Chondrocyte (in vitro differentiated cells): ENCODE measurements around the gene GASK1B. TPM values are rescaled to one million over a fixed set of nuclear protein-coding genes. Genes with fewer than 3 reads are reported as not detected.

Experiments used
- DNase-seq: peaks from one replicate; pipeline ENCODE4 v3.0.0; 2021; ENCODE audit warnings: mixed read lengths, low spot score
- H3K27ac Mint-ChIP-seq: one replicate; pipeline ENCODE4 v1.8.0; 2021; ENCODE audit warnings: mild to moderate bottlenecking, moderate library complexity, mixed read lengths; ENCODE audit not compliant: unreplicated experiment
- H3K27me3 Mint-ChIP-seq: 2 replicates; pipeline ENCODE4 v1.8.0; 2021; ENCODE audit warnings: low read depth, mixed read lengths
- H3K36me3 Mint-ChIP-seq: 2 replicates; pipeline ENCODE4 v1.8.0; 2021; ENCODE audit warnings: low read depth, mixed read lengths
- H3K4me1 Mint-ChIP-seq: 2 replicates; pipeline ENCODE4 v1.8.0; 2021; ENCODE audit warnings: low read depth, mild to moderate bottlenecking, mixed read lengths
- H3K4me3 Mint-ChIP-seq: one replicate; pipeline ENCODE4 v1.8.0; 2021; ENCODE audit warnings: mild to moderate bottlenecking, moderate library complexity, mixed read lengths; ENCODE audit not compliant: unreplicated experiment
- H3K9me3 Mint-ChIP-seq: 2 replicates; pipeline ENCODE4 v1.8.0; 2021; ENCODE audit warnings: low read depth, mixed read lengths
- CTCF ChIP-seq: fragments of 200-600 bp; sonication (generic); IDR thresholded peaks from 2 replicates; pipeline ENCODE4 v1.5.0; 2021; ENCODE audit warnings: antibody characterized with exemption, mild to moderate bottlenecking, moderate library complexity
- total RNA-seq: library from RNA; stranded (reverse); gene quantifications from 3 replicates; pipeline ENCODE4 v1.2.1, GENCODE V29; 2021

The GASK1B gene
- total RNA-seq, 1 donor from 2014 or later: 37.6 TPM

GRCh38 chr4:158202481-158202880, 29.7 kb upstream of the GASK1B start:
- H3K4me3 Mint-ChIP-seq: no peak overlapping the region
- peaks cover 10% of the 10 kb centered on the region for H3K9me3 Mint-ChIP-seq
- no peaks in the 10 kb centered on the region for H3K27me3 Mint-ChIP-seq
- no peak overlapping the region for H3K27ac Mint-ChIP-seq
- no peak for TF ChIP-seq CTCF
- DNase-seq: no peak
- H3K4me1 Mint-ChIP-seq: peaks cover 7% of the 10 kb centered on the region
- H3K36me3 Mint-ChIP-seq: no peaks in the 10 kb centered on the region

GRCh38 chr4:158201876-158202275, 29.1 kb upstream of the GASK1B start:
- no peak for DNase-seq
- Mint-ChIP-seq H3K27me3 (peaks cover 3% of the 10 kb centered on the region), H3K9me3 (peaks cover 10% of the 10 kb centered on the region), H3K27ac (no peak overlapping the region), H3K4me1 (peaks cover 5% of the 10 kb centered on the region), H3K4me3 (no peak overlapping the region), H3K36me3 (no peaks in the 10 kb centered on the region)
- TF ChIP-seq CTCF: no peak

GRCh38 chr4:158201322-158201721, 28.5 kb upstream of the GASK1B start:
- TF ChIP-seq CTCF: no peak
- H3K27me3 Mint-ChIP-seq: peaks cover 3% of the 10 kb centered on the region
- no peak overlapping the region for H3K27ac Mint-ChIP-seq

DNA sequence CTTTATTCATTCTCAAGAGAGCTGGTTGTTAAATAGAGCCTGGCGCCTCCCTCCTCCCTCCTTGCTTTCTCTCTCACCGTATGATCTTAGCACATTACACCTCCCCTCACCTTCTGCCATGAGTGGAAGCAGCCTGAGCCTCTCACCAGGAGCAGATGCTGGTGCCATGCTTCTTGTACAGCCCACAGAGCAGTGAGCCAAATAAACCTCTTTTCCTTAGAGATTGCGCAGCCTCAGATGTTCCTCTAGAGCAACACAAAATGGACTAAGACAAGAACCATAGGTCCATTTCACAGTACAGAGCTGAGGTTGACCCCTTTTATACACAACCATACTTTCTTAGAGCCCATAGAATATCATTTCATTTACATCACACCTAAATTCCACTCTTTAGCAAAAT, 27.4 kb upstream of the GASK1B start:
- Mint-ChIP-seq H3K36me3 (no peaks in the 10 kb centered on the region), H3K27me3 (peaks cover 3% of the 10 kb centered on the region), H3K27ac (no peak overlapping the region), H3K9me3 (no peaks in the 10 kb centered on the region), H3K4me1 (no peaks in the 10 kb centered on the region), H3K4me3 (no peak overlapping the region)
- no peak for TF ChIP-seq CTCF
- DNase-seq: no peak

More at GRCh38 chr4:158201322-158201721, 28.5 kb upstream of the GASK1B start:
- Mint-ChIP-seq H3K4me3 (no peak overlapping the region), H3K36me3 (no peaks in the 10 kb centered on the region), H3K4me1 (no peaks in the 10 kb centered on the region), H3K9me3 (peaks cover 6% of the 10 kb centered on the region)
- DNase-seq: no peak

DNA sequence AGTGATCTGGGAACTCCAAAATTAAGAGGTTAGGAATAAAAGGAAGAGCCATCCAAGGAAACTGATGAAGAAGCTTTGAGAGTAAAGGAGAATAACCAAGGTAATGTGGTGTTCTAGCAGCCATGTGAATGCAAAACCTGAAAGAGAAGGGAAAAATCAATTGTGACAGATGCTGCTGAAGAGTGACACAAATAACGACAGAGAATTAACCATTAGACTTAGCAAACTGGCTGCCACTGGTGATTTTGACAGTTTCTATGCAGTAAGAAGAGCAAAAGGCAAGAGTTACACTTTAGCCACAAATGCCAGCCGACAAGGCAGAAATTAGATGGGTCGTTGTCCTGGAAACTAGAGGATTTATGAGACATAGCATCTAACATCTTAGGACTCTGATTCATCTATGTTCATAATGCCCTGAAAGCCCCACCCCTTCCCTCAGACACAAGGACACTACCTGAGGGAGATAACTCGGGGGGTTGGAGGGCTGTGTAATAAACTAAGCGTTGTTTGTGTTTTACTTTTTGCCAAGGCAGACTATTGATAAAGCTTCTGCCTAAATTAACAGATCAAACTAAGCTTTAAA, 24.5 kb upstream of the GASK1B start:
- no peak for DNase-seq
- peaks cover 3% of the 10 kb centered on the region for H3K4me1 Mint-ChIP-seq
- H3K27ac Mint-ChIP-seq: no peak overlapping the region
- no peak overlapping the region for H3K4me3 Mint-ChIP-seq
- TF ChIP-seq CTCF: no peak
- H3K9me3 Mint-ChIP-seq: no peaks in the 10 kb centered on the region
- peaks cover 3% of the 10 kb centered on the region for H3K27me3 Mint-ChIP-seq
- H3K36me3 Mint-ChIP-seq: no peaks in the 10 kb centered on the region
